Neural crest cell (in vitro differentiated cells): Measurements from ENCODE around the gene TPSAB1. TPM values are rescaled to one million over a fixed set of nuclear protein-coding genes. Genes with fewer than 3 reads are reported as not detected.

Experiments
- DNase-seq: peaks from one replicate; pipeline ENCODE4 v3.0.0; 2021; ENCODE audit warnings: low read depth, mixed read lengths, low spot score
- H3K27ac Mint-ChIP-seq: one replicate; pipeline ENCODE4 v1.8.0; 2021; ENCODE audit warnings: mild to moderate bottlenecking, mixed read lengths; ENCODE audit not compliant: unreplicated experiment
- H3K27me3 Mint-ChIP-seq: 2 replicates; pipeline ENCODE4 v1.8.0; 2021; ENCODE audit warnings: low read depth, mild to moderate bottlenecking, mixed read lengths
- H3K36me3 Mint-ChIP-seq: 2 replicates; pipeline ENCODE4 v1.8.0; 2021; ENCODE audit warnings: low read depth, mild to moderate bottlenecking, mixed read lengths
- H3K4me1 Mint-ChIP-seq: 2 replicates; pipeline ENCODE4 v1.8.0; 2021; ENCODE audit warnings: mixed read lengths
- H3K4me3 Mint-ChIP-seq: one replicate; pipeline ENCODE4 v1.8.0; 2021; ENCODE audit warnings: mild to moderate bottlenecking, mixed read lengths
- H3K9me3 Mint-ChIP-seq: 2 replicates; pipeline ENCODE4 v1.8.0; 2021; ENCODE audit warnings: mixed read lengths
- total RNA-seq: library from RNA; stranded (reverse); gene quantifications from 2 replicates; pipeline ENCODE4 v1.2.1, GENCODE V29; 2021
- TF ChIP-seq, protein P1 (sequence below): fragments of 200-600 bp; sonication (generic); conservative IDR thresholded peaks from 2 replicates; pipeline ENCODE4 v1.5.0; 2021; ENCODE audit warnings: antibody characterized with exemption, mild to moderate bottlenecking

TPSAB1 gene
- total RNA-seq, 1 donor from 2014 or later, result not detected

GRCh38 chr16:1290063-1290501 lies 49.6 kb downstream of the TPSAB1 start:
- H3K4me3 Mint-ChIP-seq, result no peak overlapping the region
- H3K4me1 Mint-ChIP-seq, result peaks cover 3% of the 10 kb centered on the region
- DNase-seq, result no peak
- peaks cover 51% of the 10 kb centered on the region for H3K27me3 Mint-ChIP-seq
- TF ChIP-seq, protein P1, sequence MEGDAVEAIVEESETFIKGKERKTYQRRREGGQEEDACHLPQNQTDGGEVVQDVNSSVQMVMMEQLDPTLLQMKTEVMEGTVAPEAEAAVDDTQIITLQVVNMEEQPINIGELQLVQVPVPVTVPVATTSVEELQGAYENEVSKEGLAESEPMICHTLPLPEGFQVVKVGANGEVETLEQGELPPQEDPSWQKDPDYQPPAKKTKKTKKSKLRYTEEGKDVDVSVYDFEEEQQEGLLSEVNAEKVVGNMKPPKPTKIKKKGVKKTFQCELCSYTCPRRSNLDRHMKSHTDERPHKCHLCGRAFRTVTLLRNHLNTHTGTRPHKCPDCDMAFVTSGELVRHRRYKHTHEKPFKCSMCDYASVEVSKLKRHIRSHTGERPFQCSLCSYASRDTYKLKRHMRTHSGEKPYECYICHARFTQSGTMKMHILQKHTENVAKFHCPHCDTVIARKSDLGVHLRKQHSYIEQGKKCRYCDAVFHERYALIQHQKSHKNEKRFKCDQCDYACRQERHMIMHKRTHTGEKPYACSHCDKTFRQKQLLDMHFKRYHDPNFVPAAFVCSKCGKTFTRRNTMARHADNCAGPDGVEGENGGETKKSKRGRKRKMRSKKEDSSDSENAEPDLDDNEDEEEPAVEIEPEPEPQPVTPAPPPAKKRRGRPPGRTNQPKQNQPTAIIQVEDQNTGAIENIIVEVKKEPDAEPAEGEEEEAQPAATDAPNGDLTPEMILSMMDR, result no peak
- no peaks in the 10 kb centered on the region for H3K36me3 Mint-ChIP-seq
- H3K27ac Mint-ChIP-seq, result no peak overlapping the region
- no peaks in the 10 kb centered on the region for H3K9me3 Mint-ChIP-seq

GRCh38 chr16:1290860-1291575 lies 50.5 kb downstream of the TPSAB1 start:
- Mint-ChIP-seq H3K27me3 (peaks cover 57% of the 10 kb centered on the region), H3K4me3 (no peak overlapping the region), H3K27ac (no peak overlapping the region), H3K9me3 (no peaks in the 10 kb centered on the region), H3K36me3 (no peaks in the 10 kb centered on the region), H3K4me1 (peaks cover 3% of the 10 kb centered on the region)
- TF ChIP-seq, protein P1, result no peak
- no peak for DNase-seq

- DNase-seq, result no peak
- H3K27me3 Mint-ChIP-seq, result peaks cover 55% of the 10 kb centered on the region
- H3K27ac Mint-ChIP-seq, result no peak overlapping the region
- no peaks in the 10 kb centered on the region for H3K36me3 Mint-ChIP-seq
- no peaks in the 10 kb centered on the region for H3K9me3 Mint-ChIP-seq
- TF ChIP-seq, protein P1, result no peak
- H3K4me3 Mint-ChIP-seq, result no peak overlapping the region
- peaks cover 3% of the 10 kb centered on the region for H3K4me1 Mint-ChIP-seq
Measured at GRCh38 chr16:1291576-1291974, 51.1 kb downstream of the TPSAB1 start.

Other genes with a start within 250 kb of the TPSAB1 start
- not detected in 2 replicates for gene SSTR5, start 168.0 kb upstream of the TPSAB1 start, total RNA-seq
- 0.19 and 0.30 TPM in 2 replicates for gene C1QTNF8, start 144.5 kb upstream of the TPSAB1 start, total RNA-seq
- gene CACNA1H, start 87.6 kb upstream of the TPSAB1 start, total RNA-seq, result 10.7 and 13.2 TPM in 2 replicates
- not detected in 2 replicates for gene TPSG1, start 15.4 kb upstream of the TPSAB1 start, total RNA-seq
- gene TPSB2, start 10.5 kb upstream of the TPSAB1 start, total RNA-seq, result not detected in 2 replicates
- not detected in 2 replicates for gene TPSD1, start 15.4 kb downstream of the TPSAB1 start, total RNA-seq
- gene UBE2I, start 68.9 kb downstream of the TPSAB1 start, total RNA-seq, result 301 and 311 TPM in 2 replicates
- 3.4 and 4.0 TPM in 2 replicates for gene BAIAP3, start 92.9 kb downstream of the TPSAB1 start, total RNA-seq
- 65.6 and 66.2 TPM in 2 replicates for gene TSR3, start 111.2 kb downstream of the TPSAB1 start, total RNA-seq
- gene GNPTG, start 111.2 kb downstream of the TPSAB1 start, total RNA-seq, result 32.8 and 38.3 TPM in 2 replicates
- 18.6 and 26.2 TPM in 2 replicates for gene UNKL, start 174.0 kb downstream of the TPSAB1 start, total RNA-seq
- 17.1 and 17.8 TPM in 2 replicates for gene UQCC4, start 180.0 kb downstream of the TPSAB1 start, total RNA-seq
- not detected in 2 replicates for gene PERCC1, start 190.4 kb downstream of the TPSAB1 start, total RNA-seq
- 1.2 and 1.9 TPM in 2 replicates for gene CCDC154, start 203.9 kb downstream of the TPSAB1 start, total RNA-seq
- 74.5 and 82.4 TPM in 2 replicates for gene CLCN7, start 234.3 kb downstream of the TPSAB1 start, total RNA-seq
- 0.28 TPM in 1 of 2 replicates, not detected in the other for gene PTX4, start 248.2 kb downstream of the TPSAB1 start, total RNA-seq